Subcutaneous preadipocyte (primary cell): Measurements from ENCODE around the gene SEMA3F. TPM values are rescaled to one million over a fixed set of nuclear protein-coding genes. Genes with fewer than 3 reads are reported as not detected.

Experiments
- small RNA-seq: library from RNA; depleted of rRNA; stranded (forward); fragments of <200 nt; gene quantifications from one replicate; pipeline ENCODE3, GENCODE V24; 2012
- total RNA-seq: library from RNA; depleted of rRNA; stranded (reverse); fragments of >200 nt; gene quantifications from 2 replicates; pipeline ENCODE4 v1.2.3, GENCODE V29; 2012

SEMA3F gene
- 0.73 and 6.5 TPM in 2 replicates for total RNA-seq

DNA sequence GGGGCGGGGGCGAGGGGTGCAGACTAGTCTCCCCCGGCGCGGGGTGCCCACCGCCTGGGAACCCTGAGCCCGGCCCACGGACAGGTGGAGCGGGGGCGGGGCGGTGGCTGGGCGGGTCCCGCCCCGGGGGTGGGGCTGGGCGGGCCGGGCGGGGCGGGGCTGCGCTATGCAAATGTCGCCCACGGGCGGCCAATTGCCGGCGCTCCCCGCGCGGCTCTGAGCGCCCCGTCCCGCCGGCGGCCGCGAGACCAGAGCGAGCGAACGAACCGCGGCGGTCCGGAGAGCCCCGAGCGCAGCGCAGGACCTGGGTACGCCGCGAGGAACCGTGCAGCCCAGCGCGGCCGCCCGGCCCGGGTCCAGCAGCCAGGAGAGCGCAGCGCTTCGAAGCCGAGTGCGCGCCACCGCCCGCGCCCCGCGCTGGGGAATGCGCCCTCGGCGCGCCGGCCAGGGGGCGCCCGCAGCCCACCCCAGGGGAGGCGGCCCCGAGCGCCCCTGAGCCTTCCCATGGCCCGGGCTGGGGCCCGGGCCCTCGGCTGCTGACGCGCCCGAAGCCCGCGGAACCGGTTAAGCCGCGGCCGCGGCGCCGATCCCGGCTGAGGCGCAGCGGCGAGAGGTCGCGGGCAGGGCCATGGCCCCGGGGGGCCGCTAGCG is at the start of gene SEMA3F:
TSS of gene SEMA3F (plus strand) at position 485 of the 651 bp plus-strand sequence. CDS start 4,299 bp downstream, outside the sequence.

DNA sequence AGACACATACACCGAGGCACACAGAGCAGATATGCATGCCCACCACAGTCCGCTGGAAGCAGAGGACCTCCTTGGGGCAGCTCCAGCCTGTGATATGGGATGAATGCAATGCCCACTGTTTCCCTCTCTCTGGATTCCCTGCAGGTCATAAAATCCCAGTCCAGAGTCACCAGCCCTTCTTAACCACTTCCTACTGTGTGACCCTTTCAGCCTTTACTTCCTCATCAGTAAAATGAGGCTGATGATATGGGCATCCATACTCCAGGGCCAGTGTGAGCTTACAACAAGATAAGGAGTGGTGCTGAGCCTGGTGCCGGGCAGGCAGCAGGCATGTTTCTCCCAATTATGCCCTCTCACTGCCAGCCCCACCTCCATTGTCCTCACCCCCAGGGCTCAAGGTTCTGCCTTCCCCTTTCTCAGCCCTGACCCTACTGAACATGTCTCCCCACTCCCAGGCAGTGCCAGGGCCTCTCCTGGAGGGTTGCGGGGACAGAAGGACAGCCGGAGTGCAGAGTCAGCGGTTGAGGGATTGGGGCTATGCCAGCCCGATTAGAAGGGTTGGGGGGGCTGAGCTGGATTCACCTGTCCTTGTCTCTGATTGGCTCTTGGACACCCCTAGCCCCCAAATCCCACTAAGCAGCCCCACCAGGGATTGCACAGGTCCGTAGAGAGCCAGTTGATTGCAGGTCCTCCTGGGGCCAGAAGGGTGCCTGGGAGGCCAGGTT is 36.0 kb downstream of the SEMA3F start, which contains the start of gene GNAT1:
TSS of gene GNAT1 (plus strand) at position 675 of the 725 bp plus-strand sequence. CDS start 116 bp downstream, outside the sequence.

DNA sequence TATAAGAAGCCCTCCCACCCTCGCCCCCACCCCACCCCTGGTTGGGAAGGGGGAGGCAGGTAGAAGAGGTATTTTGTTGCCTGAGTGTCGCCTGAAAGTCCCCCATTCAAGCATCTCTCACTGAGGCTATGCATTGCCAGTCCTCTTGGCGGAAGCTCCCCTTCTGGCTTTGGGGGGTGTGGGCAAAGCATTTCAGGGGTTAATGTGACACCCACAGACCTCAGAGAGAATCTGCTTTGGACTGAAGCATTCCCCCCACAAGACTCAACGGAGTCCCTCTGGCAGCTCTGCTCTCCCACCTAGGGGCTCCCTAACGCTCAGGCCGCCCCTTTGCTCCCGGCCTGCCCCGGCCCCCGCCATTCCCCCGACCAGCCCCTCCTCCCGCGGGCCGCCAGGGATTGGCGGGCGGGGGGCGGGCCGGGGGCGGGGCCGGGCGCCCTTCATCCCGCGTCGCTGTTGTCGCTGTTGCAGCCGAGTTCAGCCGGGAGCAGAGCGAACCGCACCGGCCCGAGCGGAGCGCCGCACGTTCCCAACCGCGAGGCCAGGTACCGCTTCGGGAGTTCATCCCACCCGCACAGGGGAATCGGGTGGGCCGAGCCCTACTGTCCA is 49.8 kb downstream of the SEMA3F start, which contains the start of gene SLC38A3:
TSS of gene SLC38A3 (plus strand) at position 468 of the 609 bp plus-strand sequence. CDS start 8,929 bp downstream, outside the sequence.

DNA sequence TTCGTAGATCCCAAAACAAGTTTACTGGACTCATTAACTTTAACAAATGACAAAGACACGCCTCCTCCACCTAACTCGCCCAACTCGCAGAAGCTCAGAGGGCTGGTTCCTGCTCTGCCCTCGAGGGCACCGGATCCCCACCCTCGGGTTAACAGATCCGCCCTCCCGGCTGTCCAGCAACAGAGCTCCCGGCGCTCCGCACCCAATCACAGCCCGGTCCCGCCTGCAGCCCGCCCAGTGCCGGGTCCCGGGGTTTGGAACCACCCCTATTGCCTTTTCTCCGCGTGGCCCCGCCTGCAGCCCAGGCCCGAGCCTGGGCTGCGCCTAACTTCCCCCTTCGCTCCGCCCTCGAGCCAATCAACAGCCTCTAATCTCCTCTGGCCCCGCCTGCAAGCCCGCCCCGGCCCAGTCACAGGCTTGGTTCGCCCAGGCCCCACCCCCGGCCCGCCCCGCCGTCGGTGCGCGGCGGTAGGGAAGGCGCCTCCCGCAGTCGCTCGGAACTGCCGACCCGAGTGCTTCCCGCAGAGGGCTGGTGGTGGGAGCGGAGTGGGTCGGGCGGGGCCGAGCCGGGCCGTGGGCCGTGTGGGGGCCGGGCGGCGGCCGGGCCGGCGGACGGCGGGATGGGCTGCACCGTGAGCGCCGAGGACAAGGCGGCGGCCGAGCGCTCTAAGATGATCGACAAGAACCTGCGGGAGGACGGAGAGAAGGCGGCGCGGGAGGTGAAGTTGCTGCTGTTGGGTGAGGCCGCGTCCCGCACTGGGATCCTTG is 80.8 kb downstream of the SEMA3F start, which contains the start of gene GNAI2:
TSS of gene GNAI2 (plus strand) at position 489 of the 768 bp plus-strand sequence. CDS start at position 621, 132 bp downstream.

Small RNA genes within 50 kb of the gene (small RNA-seq; reads per million reads assigned to genes)
- gene MIR566: not detected
- gene MIR5787: not detected

Other genes starting within 250 kb of the SEMA3F start
- gene MON1A, start 225.5 kb upstream of the SEMA3F start, total RNA-seq: 13.6 and 17.0 TPM in 2 replicates
- 34.6 and 37.5 TPM in 2 replicates for gene RBM6, start 215.2 kb upstream of the SEMA3F start, total RNA-seq
- 126 and 161 TPM in 2 replicates for gene RBM5, start 66.4 kb upstream of the SEMA3F start, total RNA-seq
- gene GNAT1, start 36.3 kb downstream of the SEMA3F start, total RNA-seq: not detected in 2 replicates
- not detected in 2 replicates for gene SLC38A3, start 49.9 kb downstream of the SEMA3F start, total RNA-seq
- gene GNAI2, start 80.9 kb downstream of the SEMA3F start, total RNA-seq: 231 and 232 TPM in 2 replicates
- gene SEMA3B, start 113.8 kb downstream of the SEMA3F start, total RNA-seq: 0.59 and 0.73 TPM in 2 replicates
- not detected in 2 replicates for gene LSMEM2, start 123.8 kb downstream of the SEMA3F start, total RNA-seq
- 133 and 152 TPM in 2 replicates for gene IFRD2, start 137.1 kb downstream of the SEMA3F start, total RNA-seq
- 3.3 and 5.7 TPM in 2 replicates for gene HYAL3, start 144.1 kb downstream of the SEMA3F start, total RNA-seq
- 11.5 and 15.8 TPM in 2 replicates for gene NAA80, start 144.1 kb downstream of the SEMA3F start, total RNA-seq
- 2.7 and 3.7 TPM in 2 replicates for gene HYAL1, start 148.2 kb downstream of the SEMA3F start, total RNA-seq
- gene HYAL2, start 167.4 kb downstream of the SEMA3F start, total RNA-seq: 32.0 and 34.4 TPM in 2 replicates
- 10.7 and 11.9 TPM in 2 replicates for gene TUSC2, start 172.9 kb downstream of the SEMA3F start, total RNA-seq
- gene RASSF1, start 185.5 kb downstream of the SEMA3F start, total RNA-seq: 23.9 and 25.0 TPM in 2 replicates
- gene ZMYND10, start 190.4 kb downstream of the SEMA3F start, total RNA-seq: under 0.01 and 0.20 TPM in 2 replicates
- gene NPRL2, start 195.5 kb downstream of the SEMA3F start, total RNA-seq: 23.5 and 28.7 TPM in 2 replicates
- 18.8 and 25.4 TPM in 2 replicates for gene CYB561D2, start 195.5 kb downstream of the SEMA3F start, total RNA-seq
- gene TMEM115, start 204.2 kb downstream of the SEMA3F start, total RNA-seq: 54.2 and 55.9 TPM in 2 replicates